ENCODE data around the gene CCDC8.
"Not testable (repeated sequence)": the region's sequence is repeated elsewhere in the genome, so short reads cannot be mapped to it uniquely, and the experiment has no call there.

Gene CCDC8

DNA sequence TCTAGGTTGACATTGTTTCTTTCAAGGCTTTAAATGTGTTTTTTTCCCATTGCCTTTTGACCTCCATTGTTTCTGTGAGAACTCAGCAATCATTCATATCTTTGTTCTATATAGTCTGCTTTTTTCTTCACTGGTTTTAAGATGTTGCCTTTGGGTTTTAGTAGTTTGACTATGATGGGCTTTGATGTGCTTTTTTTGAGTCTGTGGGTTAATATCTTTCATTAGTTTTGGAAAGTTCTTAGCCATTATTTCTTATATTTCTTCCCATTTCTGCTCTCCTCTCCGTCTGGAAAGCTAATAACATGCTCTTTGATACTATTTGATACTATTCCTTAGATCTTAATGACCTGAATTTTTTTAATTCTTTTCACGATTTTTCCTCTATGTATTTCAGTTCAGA is 32.7 kb downstream of the CCDC8 start:
- H3K9me3 ChIP-seq (ENCODE audit: control insufficient read depth, insufficient read depth, low read depth, low read length): no peaks in the 10 kb centered on the region
- no peaks in the 10 kb centered on the region for H3K4me1 ChIP-seq (ENCODE audit: control insufficient read depth, insufficient read depth, low read length)
- no peak overlapping the region for H3K27ac ChIP-seq (ENCODE audit: low read depth, low read length)
- H3K9ac ChIP-seq (ENCODE audit: low read length): no peak overlapping the region
- H3K36me3 ChIP-seq (ENCODE audit: control insufficient read depth, insufficient read depth, low read length): peaks cover 97% of the 10 kb centered on the region
- H3K4me3 ChIP-seq (ENCODE audit: low read depth, low read length): no peak overlapping the region
- H3K27me3 ChIP-seq (ENCODE audit: control insufficient read depth, insufficient read depth, low read length): no peaks in the 10 kb centered on the region

DNA sequence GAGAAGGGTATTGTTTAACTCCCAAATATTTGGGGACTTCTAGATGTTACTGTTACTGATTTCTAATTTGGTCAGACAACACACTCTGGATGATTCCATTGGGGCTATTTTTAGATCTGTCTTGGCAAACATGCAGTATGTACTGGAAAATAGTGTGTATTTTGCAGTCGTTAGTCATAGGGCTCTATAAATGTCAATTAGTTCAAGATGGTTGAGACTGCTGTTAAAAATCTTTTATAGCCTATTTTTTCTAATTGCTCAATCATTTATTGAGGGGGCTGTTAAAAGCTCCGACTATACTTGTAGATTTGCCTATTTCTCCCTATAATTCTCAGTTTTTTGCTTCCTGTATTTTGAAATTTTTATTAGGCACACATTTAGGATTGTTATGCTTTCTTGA is 35.1 kb downstream of the CCDC8 start:
- Histone ChIP-seq H3K27ac (ENCODE audit: low read depth, low read length) (no peak overlapping the region), H3K36me3 (ENCODE audit: control insufficient read depth, insufficient read depth, low read length) (peaks cover 77% of the 10 kb centered on the region), H3K9ac (ENCODE audit: low read length) (no peak overlapping the region), H3K27me3 (ENCODE audit: control insufficient read depth, insufficient read depth, low read length) (no peaks in the 10 kb centered on the region), H3K9me3 (ENCODE audit: control insufficient read depth, insufficient read depth, low read depth, low read length) (no peaks in the 10 kb centered on the region), H3K4me1 (ENCODE audit: control insufficient read depth, insufficient read depth, low read length) (peaks cover 14% of the 10 kb centered on the region), H3K4me3 (ENCODE audit: low read depth, low read length) (no peak overlapping the region)

DNA sequence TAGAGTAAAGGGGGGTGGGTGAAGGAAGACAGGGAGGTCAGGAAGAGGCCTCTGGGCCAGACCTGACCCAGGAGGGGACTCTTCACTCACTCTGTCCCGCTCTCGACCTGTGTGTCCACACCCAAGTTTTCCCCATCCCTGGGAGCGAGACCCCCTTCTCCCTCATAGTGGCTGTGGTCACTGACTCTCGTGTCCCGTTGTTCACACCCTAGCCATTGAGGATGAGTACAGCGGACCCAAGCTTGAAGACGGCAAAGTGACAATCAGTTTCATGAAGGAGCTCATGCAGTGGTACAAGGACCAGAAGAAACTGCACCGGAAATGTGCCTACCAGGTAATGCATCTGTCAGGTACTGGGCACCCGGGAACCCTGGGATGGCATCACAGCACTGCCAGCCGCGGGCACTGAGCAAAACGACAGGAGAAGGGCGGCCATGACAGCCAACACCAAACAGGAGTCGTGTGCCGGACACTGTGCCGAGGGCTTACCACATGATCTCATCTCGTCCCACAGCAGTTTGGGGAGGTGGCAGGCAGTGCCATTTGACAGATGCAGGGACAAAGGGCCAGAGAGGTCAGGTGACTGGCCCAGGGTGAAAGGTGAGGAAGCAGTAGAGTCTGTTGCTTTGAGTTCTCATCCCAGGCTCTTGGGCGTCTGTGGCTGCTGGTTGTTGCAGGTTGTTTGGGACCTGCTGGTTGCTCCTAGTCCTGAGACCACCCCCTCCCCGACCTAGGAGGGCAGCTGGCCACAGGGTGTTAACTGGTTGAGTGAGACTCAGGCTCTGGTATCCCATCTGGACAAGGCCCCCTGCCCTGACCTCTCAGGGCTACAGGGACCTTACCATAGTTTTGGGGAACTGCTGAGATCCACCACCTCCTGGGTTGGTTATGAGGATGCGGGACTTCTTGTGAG is 36.9 kb downstream of the CCDC8 start:
- Histone ChIP-seq H3K9ac (ENCODE audit: low read length) (no peak overlapping the region), H3K27me3 (ENCODE audit: control insufficient read depth, insufficient read depth, low read length) (no peaks in the 10 kb centered on the region), H3K4me3 (ENCODE audit: low read depth, low read length) (no peak overlapping the region), H3K27ac (ENCODE audit: low read depth, low read length) (no peak overlapping the region), H3K36me3 (ENCODE audit: control insufficient read depth, insufficient read depth, low read length) (peaks cover 60% of the 10 kb centered on the region), H3K4me1 (ENCODE audit: control insufficient read depth, insufficient read depth, low read length) (peaks cover 31% of the 10 kb centered on the region), H3K9me3 (ENCODE audit: control insufficient read depth, insufficient read depth, low read depth, low read length) (no peaks in the 10 kb centered on the region)

DNA sequence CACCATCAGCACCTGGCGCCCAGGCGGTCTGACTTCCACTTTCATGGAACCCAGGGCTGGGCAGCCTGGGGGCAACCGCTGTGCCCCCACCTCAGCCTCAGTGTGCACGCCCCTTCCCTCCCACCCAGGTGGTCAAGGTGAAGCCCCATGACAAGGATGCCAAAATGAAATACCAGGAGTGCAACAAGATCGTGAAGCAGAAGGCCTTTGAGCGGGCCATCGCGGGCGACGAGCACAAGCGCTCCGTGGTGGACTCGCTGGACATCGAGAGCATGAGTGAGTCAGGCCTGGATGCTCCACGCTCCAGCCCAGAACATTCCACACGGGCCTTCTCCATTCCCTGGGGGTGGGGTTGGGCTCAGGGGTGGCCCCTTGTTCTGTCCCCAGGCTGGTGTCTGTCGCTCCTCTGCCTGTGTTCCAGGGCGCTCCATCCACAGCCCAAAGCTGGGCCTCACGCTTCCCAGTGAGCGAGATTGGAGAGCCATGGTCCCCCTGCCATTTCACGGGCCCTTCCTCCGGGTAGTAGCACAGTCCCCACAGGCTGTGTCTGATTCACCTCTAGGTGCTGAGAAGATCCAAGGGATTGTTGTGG is 37.8 kb downstream of the CCDC8 start:
- H3K27ac ChIP-seq (ENCODE audit: low read depth, low read length); H3K9me3 ChIP-seq (ENCODE audit: control insufficient read depth, insufficient read depth, low read depth, low read length); H3K4me3 ChIP-seq (ENCODE audit: low read depth, low read length); H3K27me3 ChIP-seq (ENCODE audit: control insufficient read depth, insufficient read depth, low read length); H3K9ac ChIP-seq (ENCODE audit: low read length): not testable (repeated sequence)
- peaks cover 50% of the 10 kb centered on the region for H3K36me3 ChIP-seq (ENCODE audit: control insufficient read depth, insufficient read depth, low read length)
- peaks cover 37% of the 10 kb centered on the region for H3K4me1 ChIP-seq (ENCODE audit: control insufficient read depth, insufficient read depth, low read length)

DNA sequence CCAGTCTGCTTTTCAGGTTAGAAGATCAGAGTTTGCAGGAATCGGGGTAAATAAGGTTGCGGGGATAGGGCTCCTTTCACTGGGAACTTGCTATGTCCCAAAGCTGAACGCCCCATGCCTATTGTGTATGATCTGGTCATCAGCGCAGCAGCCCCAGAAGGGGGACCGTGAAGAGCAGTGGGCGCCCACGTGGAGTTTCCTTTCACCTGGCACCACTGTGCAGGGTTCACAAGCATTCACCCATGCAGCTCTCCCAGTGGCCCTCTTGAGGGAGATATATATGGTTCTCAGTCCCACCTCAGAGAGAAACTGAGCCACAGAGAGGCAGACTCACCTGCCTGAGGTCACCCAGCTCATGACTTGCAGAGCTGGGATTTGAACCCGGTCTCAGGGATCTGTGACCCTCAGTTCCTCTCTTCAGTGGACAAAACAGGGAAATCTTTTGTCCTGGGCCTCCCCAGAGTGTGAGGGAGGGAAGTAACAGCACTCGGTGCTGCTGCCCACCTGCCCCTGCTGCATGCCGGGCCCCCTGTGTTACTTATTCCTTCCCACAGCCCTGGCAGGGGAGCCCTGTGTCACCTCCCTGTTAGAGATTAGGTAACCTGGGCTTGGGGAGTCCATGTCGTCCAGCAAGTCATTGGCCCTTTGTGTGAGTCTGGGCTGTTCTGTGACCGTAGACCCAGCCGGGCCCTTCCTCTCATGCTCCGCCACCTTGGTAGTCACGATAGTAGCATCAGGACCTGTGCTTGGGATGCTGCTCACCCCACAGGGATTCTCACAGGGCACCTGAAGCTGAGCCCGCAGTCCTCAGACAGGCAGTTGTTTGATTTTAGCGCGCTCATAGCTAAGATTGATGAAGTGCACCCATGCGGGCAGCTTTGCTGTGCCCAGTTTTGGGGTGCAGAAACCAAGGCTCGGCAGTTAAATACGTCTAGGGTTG is 38.6 kb downstream of the CCDC8 start:
- H3K9ac ChIP-seq (ENCODE audit: low read length): no peak overlapping the region
- H3K4me1 ChIP-seq (ENCODE audit: control insufficient read depth, insufficient read depth, low read length): peaks cover 37% of the 10 kb centered on the region
- no peak overlapping the region for H3K4me3 ChIP-seq (ENCODE audit: low read depth, low read length)
- H3K27ac ChIP-seq (ENCODE audit: low read depth, low read length): peak overlapping the region; percentile 86; the same call in 1 of the 2 replicates
- H3K9me3 ChIP-seq (ENCODE audit: control insufficient read depth, insufficient read depth, low read depth, low read length): no peaks in the 10 kb centered on the region
- peaks cover 43% of the 10 kb centered on the region for H3K36me3 ChIP-seq (ENCODE audit: control insufficient read depth, insufficient read depth, low read length)
- no peaks in the 10 kb centered on the region for H3K27me3 ChIP-seq (ENCODE audit: control insufficient read depth, insufficient read depth, low read length)

DNA sequence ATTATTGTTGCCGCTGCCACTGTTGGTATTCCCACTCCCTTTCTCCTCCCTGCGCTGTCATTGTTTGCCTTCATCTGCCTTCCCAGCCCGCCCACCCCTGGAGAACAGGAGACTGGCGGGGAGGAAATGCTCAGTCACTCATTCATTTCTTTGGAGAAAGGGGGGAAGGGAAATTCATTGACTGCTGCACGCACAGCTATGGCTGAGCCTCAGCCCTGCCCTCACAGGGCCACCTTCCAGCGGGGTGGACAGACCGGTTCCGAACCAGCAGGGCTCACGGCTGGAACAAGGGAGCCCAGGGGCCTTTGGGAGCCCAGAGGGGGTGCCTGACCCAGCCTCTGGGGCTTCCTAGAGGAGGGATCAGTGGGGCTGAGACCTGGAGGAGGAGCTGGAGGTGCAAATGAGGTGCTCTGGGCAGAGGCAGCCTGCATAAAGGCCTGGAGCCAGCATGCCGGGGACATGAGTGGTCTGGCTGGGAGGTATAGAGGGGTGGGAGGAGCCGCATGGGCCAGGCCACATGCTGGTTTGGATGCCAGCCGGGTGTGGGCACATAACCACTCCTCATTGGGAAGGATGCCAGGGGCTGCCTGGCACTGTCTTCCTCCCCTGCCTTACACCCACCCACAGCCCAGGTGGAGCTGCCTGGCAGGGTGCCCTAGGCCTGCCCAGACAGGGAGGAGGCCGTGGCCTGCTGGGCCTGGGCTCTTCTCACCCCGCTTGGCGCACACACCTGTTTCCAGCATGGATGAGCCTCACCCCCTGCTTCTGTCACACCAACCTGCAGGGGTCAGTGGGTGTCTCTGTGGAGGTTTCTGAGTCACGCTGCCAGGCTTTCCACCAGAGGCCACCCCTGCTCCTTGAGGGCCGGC is 39.6 kb downstream of the CCDC8 start:
- Histone ChIP-seq H3K27ac (ENCODE audit: low read depth, low read length) (peak overlapping the region; percentile 86), H3K27me3 (ENCODE audit: control insufficient read depth, insufficient read depth, low read length) (no peaks in the 10 kb centered on the region), H3K9ac (ENCODE audit: low read length) (peak overlapping the region; percentile 76), H3K4me3 (ENCODE audit: low read depth, low read length) (peak overlapping the region; percentile 32), H3K4me1 (ENCODE audit: control insufficient read depth, insufficient read depth, low read length) (peaks cover 37% of the 10 kb centered on the region), H3K36me3 (ENCODE audit: control insufficient read depth, insufficient read depth, low read length) (peaks cover 36% of the 10 kb centered on the region), H3K9me3 (ENCODE audit: control insufficient read depth, insufficient read depth, low read depth, low read length) (no peaks in the 10 kb centered on the region)

DNA sequence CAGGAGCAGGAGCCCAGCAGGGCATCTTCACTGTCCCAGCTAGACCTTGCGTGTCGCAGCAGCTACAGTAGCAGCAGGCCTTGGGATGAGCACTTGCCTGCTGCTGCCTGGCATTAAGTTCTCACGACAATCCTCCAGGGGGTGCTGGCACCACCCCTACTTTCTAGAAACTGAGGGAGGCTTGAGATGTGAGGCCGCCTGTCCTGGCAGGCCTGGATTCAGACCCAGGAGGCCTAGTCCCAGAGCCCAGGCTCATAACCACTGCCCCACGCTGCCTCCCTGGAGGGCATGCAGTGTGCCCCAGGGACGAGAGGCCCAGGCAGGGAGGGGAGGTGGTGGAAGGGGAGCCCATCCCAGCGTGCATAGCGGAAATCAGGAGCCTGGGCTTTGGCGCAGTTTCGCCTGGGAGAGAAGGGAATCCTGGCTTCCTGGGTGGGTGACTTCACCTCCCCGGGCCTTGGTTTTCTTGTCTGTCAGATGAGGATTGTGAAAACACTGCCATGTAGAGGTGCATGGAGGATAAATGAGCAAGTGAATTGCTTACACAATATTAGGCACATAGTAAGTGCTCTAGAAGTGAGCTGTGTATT is 40.4 kb downstream of the CCDC8 start:
- peaks cover 37% of the 10 kb centered on the region for H3K4me1 ChIP-seq (ENCODE audit: control insufficient read depth, insufficient read depth, low read length)
- peak overlapping the region; percentile 32 for H3K4me3 ChIP-seq (ENCODE audit: low read depth, low read length)
- H3K27me3 ChIP-seq (ENCODE audit: control insufficient read depth, insufficient read depth, low read length): no peaks in the 10 kb centered on the region
- peak overlapping the region; percentile 65 for H3K9ac ChIP-seq (ENCODE audit: low read length)
- H3K27ac ChIP-seq (ENCODE audit: low read depth, low read length): peak overlapping the region; percentile 86
- no peaks in the 10 kb centered on the region for H3K9me3 ChIP-seq (ENCODE audit: control insufficient read depth, insufficient read depth, low read depth, low read length)
- peaks cover 36% of the 10 kb centered on the region for H3K36me3 ChIP-seq (ENCODE audit: control insufficient read depth, insufficient read depth, low read length)

DNA sequence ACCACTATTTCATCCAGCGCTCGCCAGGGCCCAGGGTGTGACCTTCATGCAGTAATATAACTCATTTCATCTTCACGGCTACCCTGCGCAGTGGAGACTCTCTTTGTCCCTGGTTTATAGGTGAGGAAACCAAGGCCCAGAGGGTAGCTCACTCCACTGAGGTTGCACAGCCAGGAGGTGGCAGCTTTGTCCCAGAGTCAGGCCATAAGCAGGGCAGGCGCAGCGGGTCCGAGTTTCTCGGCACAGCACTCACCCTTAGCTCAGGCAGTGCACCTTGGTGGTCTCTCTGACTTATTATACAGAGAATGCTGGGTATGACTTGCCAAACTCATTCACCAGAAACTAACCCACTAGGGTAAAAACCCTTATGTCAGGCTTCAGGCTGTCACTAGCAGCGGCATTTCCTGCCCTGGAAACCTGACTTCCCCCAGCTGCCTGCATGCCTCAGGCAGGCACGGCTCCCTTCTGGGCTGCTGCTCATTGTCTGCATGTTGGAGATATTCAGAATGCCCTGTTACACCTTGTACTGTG is 41.9 kb downstream of the CCDC8 start:
- H3K27ac ChIP-seq (ENCODE audit: low read depth, low read length): no peak overlapping the region
- H3K9me3 ChIP-seq (ENCODE audit: control insufficient read depth, insufficient read depth, low read depth, low read length): no peaks in the 10 kb centered on the region
- H3K27me3 ChIP-seq (ENCODE audit: control insufficient read depth, insufficient read depth, low read length): no peaks in the 10 kb centered on the region
- H3K36me3 ChIP-seq (ENCODE audit: control insufficient read depth, insufficient read depth, low read length): peaks cover 34% of the 10 kb centered on the region
- H3K4me3 ChIP-seq (ENCODE audit: low read depth, low read length): no peak overlapping the region
- H3K9ac ChIP-seq (ENCODE audit: low read length): peak overlapping the region; percentile 27
- peaks cover 37% of the 10 kb centered on the region for H3K4me1 ChIP-seq (ENCODE audit: control insufficient read depth, insufficient read depth, low read length)

DNA sequence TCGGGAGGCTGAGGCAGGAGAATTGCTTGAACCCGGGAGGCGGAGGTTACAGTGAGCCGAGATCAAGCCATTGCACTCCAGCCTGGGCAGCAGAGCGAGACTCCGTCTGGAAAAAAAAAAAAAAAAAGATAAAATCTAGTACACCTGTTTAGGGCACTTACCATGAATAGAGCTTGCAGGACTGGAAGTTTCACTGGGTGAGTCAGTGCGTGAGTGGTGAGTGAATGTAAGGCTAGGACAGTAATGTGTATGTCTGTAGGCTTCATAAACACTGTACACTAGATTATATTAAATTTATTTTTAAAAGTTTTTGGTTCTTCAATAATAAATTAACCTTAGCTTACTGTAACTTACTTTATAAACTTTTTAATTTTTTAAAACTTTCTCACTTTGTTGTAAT is 43.5 kb downstream of the CCDC8 start:
- no peak overlapping the region for H3K27ac ChIP-seq (ENCODE audit: low read depth, low read length)
- H3K27me3 ChIP-seq (ENCODE audit: control insufficient read depth, insufficient read depth, low read length): no peaks in the 10 kb centered on the region
- H3K4me3 ChIP-seq (ENCODE audit: low read depth, low read length): no peak overlapping the region
- H3K36me3 ChIP-seq (ENCODE audit: control insufficient read depth, insufficient read depth, low read length): peaks cover 30% of the 10 kb centered on the region
- H3K9ac ChIP-seq (ENCODE audit: low read length): no peak overlapping the region
- H3K9me3 ChIP-seq (ENCODE audit: control insufficient read depth, insufficient read depth, low read depth, low read length): no peaks in the 10 kb centered on the region
- H3K4me1 ChIP-seq (ENCODE audit: control insufficient read depth, insufficient read depth, low read length): peaks cover 37% of the 10 kb centered on the region

DNA sequence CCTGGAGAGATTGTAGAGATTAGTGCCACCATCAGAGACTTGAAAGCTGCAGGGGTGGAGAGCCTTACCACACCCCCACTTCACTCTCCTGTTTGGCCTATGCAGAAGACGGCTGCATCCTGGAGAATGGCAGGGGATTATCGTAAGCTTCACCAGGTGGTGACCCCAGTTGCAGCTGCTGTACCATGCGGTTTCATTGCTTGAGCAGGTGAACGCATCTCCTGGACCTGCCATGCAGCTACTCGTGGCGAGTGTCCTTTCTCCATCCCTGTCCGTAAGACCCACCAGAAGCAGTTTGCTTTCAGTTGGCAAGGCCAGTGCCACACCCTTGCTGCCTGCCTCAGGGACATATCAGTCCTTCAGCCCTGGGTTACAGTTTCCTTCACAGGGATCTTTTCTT is 45.2 kb downstream of the CCDC8 start:
- Histone ChIP-seq H3K36me3 (ENCODE audit: control insufficient read depth, insufficient read depth, low read length) (peaks cover 41% of the 10 kb centered on the region), H3K9ac (ENCODE audit: low read length) (no peak overlapping the region)

More for the DNA sequence above, 45.2 kb downstream of the CCDC8 start:
- Histone ChIP-seq H3K9me3 (ENCODE audit: control insufficient read depth, insufficient read depth, low read depth, low read length) (no peaks in the 10 kb centered on the region), H3K27ac (ENCODE audit: low read depth, low read length) (no peak overlapping the region), H3K4me1 (ENCODE audit: control insufficient read depth, insufficient read depth, low read length) (peaks cover 21% of the 10 kb centered on the region), H3K27me3 (ENCODE audit: control insufficient read depth, insufficient read depth, low read length) (no peaks in the 10 kb centered on the region), H3K4me3 (ENCODE audit: low read depth, low read length) (no peak overlapping the region)

Measured in HUES6 (cell line).